HL-60 (cell line): ENCODE measurements around the gene CCL27.

Experiments
- CTCF ChIP-seq: IDR thresholded peaks from one replicate; pipeline ENCODE4 v1.5.1; 2011; ENCODE audit warnings: low read length, control low read depth, inconsistent platforms; ENCODE audit not compliant: insufficient read depth
- GABPA ChIP-seq: IDR thresholded peaks from 2 replicates; pipeline ENCODE4 v1.6.1; 2012; ENCODE audit warnings: low read depth
- POLR2AphosphoS5 ChIP-seq: IDR thresholded peaks from 2 replicates; pipeline ENCODE4 v1.6.1; 2012; ENCODE audit warnings: low read depth
- REST ChIP-seq: IDR thresholded peaks from 2 replicates; pipeline ENCODE4 v1.6.1; 2012; ENCODE audit warnings: low read depth; ENCODE audit not compliant: insufficient replicate concordance

DNA sequence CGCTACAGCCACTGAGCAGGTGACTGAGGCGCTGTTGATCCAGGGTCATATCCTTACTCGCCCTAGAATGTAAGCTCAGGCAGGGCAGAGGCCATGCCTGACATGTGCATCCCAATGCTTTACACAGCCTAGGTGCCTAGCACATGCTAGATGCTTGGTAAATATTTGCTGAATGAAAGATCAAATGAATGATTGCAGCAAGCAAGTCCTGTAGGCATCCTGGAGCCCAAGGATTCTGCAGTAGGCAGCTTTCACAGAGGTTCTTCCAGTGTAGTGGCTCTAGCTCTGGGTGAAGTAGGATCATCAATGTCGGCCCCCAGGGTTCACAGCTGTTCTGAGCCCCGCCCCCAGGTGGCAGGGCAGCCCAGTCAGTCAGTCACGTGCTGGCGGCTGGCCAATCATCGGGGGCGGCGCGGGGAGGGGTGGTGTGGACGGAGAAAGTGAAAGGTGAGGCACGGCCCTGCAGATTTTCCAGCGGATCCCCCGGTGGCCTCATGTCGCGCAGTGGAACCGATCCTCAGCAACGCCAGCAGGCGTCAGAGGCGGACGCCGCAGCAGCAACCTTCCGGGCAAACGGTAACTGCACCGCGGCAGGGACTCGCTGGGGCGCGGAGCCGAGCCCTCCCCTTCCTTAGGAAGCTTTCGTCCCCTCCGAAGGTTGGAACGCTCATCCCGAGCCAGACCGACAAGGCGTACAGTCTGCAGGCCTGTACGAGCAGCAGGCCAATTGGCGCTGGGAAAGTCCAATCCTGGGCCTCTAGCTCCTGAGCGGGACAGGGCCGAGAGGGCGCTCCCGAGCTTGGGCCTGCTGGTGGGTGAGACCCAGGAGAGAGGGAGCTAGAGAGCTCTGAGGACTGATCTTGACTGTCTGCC lies 16.0 kb downstream of the CCL27 start, which contains the start of gene GALT:
- TF ChIP-seq CTCF: peak; percentile 44
- peak; percentile 32 for TF ChIP-seq REST
- TF ChIP-seq POLR2AphosphoS5: peak; percentile 49; the same call in 1 of the 2 replicates
- TF ChIP-seq GABPA: 0 out of 2 replicates have a peak, but pooled peaks have one; percentile 11
